Measurements from ENCODE around the gene BOC.

- TF ChIP-seq EZH2 (IDR thresholded peaks at IDR 0.05; ENCODE audit: insufficient read depth, poor library complexity, severe bottlenecking) (no peak), EZH2phosphoT487 (IDR thresholded peaks at IDR 0.05; ENCODE audit: insufficient read depth, low read depth) (no peak)
These were observed 24.8 kb upstream of the BOC start for GRCh38 chr3:113186566-113186965.
